ENCODE results near the gene PAK5. TPM values are rescaled to one million over a fixed set of nuclear protein-coding genes. Genes with fewer than 3 reads are reported as not detected.

PAK5 gene
- total and polyA plus RNA-seq, 9 of the 15 experiments (the other 6 are each of a cell fraction or from before 2014, with no cell fraction given) = not detected

GRCh38 chr20:9531581-9531980 is 307.3 kb downstream of the PAK5 start:
- Histone ChIP-seq H3K36me3 (ENCODE audit: control insufficient read depth, insufficient read depth, low read length) (no peaks in the 10 kb centered on the region), H3K4me3 (no peak overlapping the region), H3K9me3 (replicated peaks; ENCODE audit: control insufficient read depth, insufficient read depth, low read depth, low read length) (no peaks in the 10 kb centered on the region), H3K79me2 (ENCODE audit: control insufficient read depth, insufficient read depth, low read length) (no peaks in the 10 kb centered on the region), H4K20me1 (replicated peaks; ENCODE audit: control insufficient read depth, insufficient read depth, low read length) (no peaks in the 10 kb centered on the region), H3K27ac (ENCODE audit: extremely low read depth, low read depth, low read length) (no peak overlapping the region), H3K4me1 (replicated peaks in 1 of 2; ENCODE audit: control insufficient read depth in 2 of 2, insufficient read depth in 2 of 2, low read length in 2 of 2) (no peaks in the 10 kb centered on the region), H3K4me2 (ENCODE audit: insufficient read depth, low read length) (no peak overlapping the region), H3K9ac (ENCODE audit: insufficient read depth in 1 of 2, low read depth in 2 of 2, low read length in 2 of 2) (no peak overlapping the region), H3K9me1 (ENCODE audit: control insufficient read depth, insufficient read depth, low read length) (no peaks in the 10 kb centered on the region), H3K27me3 (ENCODE audit: control insufficient read depth in 2 of 2, insufficient read depth in 2 of 2, low read length in 2 of 2) (no peaks in the 10 kb centered on the region), H2AFZ (ENCODE audit: low read depth, low read length) (no peak overlapping the region)
- POLR2A ChIA-PET = no interaction called here
- BruUV-seq (replicated peaks) = no TSS peak
- CTCF ChIA-PET (ENCODE audit: low intra/inter-chr PET ratio) = no interaction called here
- DNase-seq (ENCODE audit: extremely low read depth in 1 of 4, low spot score in 3 of 4) = no peak
- 3% methylated on average over 2 of the region's 2 CpGs for WGBS (ENCODE audit: insufficient coverage, low coverage, missing lambda C conversion rate)
- TF ChIP-seq PHB (CRISPR knock-in tag; IDR thresholded peaks at IDR 0.05) (no peak), ZNF3 (CRISPR knock-in tag; IDR thresholded peaks at IDR 0.05) (no peak), SAFB (IDR thresholded peaks at IDR 0.05; ENCODE audit: borderline replicate concordance, low read depth, low read length) (no peak), ZNF24 (IDR thresholded peaks at IDR 0.05) (no peak), TEAD4 (IDR thresholded peaks at IDR 0.05; ENCODE audit: low read length) (no peak), TEAD4 (CRISPR knock-in tag; IDR thresholded peaks at IDR 0.05; ENCODE audit: borderline replicate concordance) (no peak), DACH1 (IDR thresholded peaks at IDR 0.05; ENCODE audit: partially characterized antibody) (no peak), ELK3 (CRISPR knock-in tag; IDR thresholded peaks at IDR 0.05) (no peak), ARID1B (IDR thresholded peaks at IDR 0.05) (no peak), SMARCA4 (IDR thresholded peaks at IDR 0.05) (no peak), PREB (CRISPR knock-in tag; IDR thresholded peaks at IDR 0.05) (no peak), ZFPM2 (CRISPR knock-in tag; IDR thresholded peaks at IDR 0.05) (no peak), MAFF (IDR thresholded peaks at IDR 0.05; ENCODE audit: low read length) (no peak), ZNF197 (CRISPR knock-in tag; IDR thresholded peaks at IDR 0.05; ENCODE audit: low read depth) (no peak), E4F1 (CRISPR knock-in tag; IDR thresholded peaks at IDR 0.05; ENCODE audit: borderline replicate concordance) (no peak)
- no peak for ATAC-seq
- no peak for FAIRE-seq
- intact Hi-C loops (cut with micrococcal nuclease) = no loop called here
- in situ Hi-C loops (cut with MboI) = no loop called here
